ENCODE data around the gene C6orf136. TPM values are rescaled to one million over a fixed set of nuclear protein-coding genes. Genes with fewer than 3 reads are reported as not detected.

The C6orf136 gene
- total and polyA plus RNA-seq, 9 of the 15 experiments (the other 6 are each of a cell fraction or from before 2014, with no cell fraction given), result 14.1 to 63.1 (median 18.4) TPM

DNA sequence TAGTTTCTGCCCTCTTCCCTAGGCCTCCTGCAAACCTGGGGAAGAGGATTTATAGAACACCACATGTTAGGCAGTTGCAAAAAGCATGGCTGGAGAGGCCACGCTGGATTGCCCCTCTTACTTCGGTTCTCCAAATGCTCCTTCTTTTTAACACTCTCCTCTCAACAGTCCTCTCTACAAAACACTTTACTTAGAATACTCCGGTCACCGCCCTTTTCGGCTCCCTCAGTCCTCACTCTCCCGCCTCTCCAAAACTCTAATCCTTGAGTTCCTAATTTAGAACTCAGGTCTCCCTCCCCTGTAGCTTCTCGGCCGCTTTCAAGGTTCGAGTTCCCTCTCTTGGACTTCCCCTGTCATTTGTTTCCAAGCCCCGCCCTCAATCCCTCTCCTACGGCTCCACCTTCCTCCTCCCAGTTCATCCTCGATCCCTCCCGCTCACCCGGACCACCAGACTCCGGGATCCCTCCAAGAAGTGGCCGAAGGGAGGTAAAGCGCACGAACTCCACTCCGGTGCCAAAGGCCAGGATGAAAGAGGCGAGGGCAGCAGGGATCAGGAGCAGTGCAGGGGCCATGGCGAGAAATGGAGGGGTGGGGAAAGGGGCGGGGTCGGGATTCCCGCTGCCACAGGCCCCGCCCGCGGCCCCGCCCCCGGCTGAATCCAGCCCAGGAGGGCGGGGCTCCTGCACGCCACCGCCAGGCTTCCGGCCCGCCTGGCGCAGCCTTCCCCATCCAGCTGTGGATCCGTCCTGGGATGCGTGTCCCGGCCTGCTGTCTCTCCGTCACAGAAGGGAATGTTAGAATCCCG is 43.7 kb downstream of the C6orf136 start, which contains the start of gene NRM:
NRM (minus strand) TSS at position 582 of the 805 bp plus-strand sequence; CDS start at position 572, 10 bp downstream.
- Histone ChIP-seq H3K4me2 (ENCODE audit: insufficient read depth, low read length) (peak within 1 kb of the TSS; percentile 95), H3K27ac (ENCODE audit: extremely low read depth, low read depth, low read length) (peak within 1 kb of the TSS; percentile 66), H3K9me3 (replicated peaks; ENCODE audit: control insufficient read depth, insufficient read depth, low read depth, low read length) (no peaks in the 10 kb centered on the region), H2AFZ (ENCODE audit: low read depth, low read length) (peak within 1 kb of the TSS; percentile 99), H3K36me3 (ENCODE audit: control insufficient read depth, insufficient read depth, low read length) (peaks cover 8% of the 10 kb centered on the region; the same call in 2 of the 3 replicates), H3K4me3 (peak within 1 kb of the TSS; percentile 71), H3K27me3 (ENCODE audit: control insufficient read depth in 2 of 2, insufficient read depth in 2 of 2, low read length in 2 of 2) (no peaks in the 10 kb centered on the region), H3K4me1 (replicated peaks in 1 of 2; ENCODE audit: control insufficient read depth in 2 of 2, insufficient read depth in 2 of 2, low read length in 2 of 2) (peaks cover 33 to 54% of the 10 kb centered on the region in 2 experiments), H3K79me2 (ENCODE audit: control insufficient read depth, insufficient read depth, low read length) (peaks cover 44% of the 10 kb centered on the region), H3K9ac (ENCODE audit: insufficient read depth in 1 of 2, low read depth in 2 of 2, low read length in 2 of 2) (peak within 1 kb of the TSS; percentile 74 to 92), H4K20me1 (replicated peaks; ENCODE audit: control insufficient read depth, insufficient read depth, low read length) (no peaks in the 10 kb centered on the region), H3K9me1 (ENCODE audit: control insufficient read depth, insufficient read depth, low read length) (no peaks in the 10 kb centered on the region)
- DNase-seq (ENCODE audit: extremely low read depth in 1 of 4, low spot score in 3 of 4) (peak; percentile 93 to 95 (median 94)), FAIRE-seq (peak; percentile 86), ATAC-seq (peak; percentile 68)
- under 1% methylated on average over 29 of the region's 40 CpGs for WGBS (ENCODE audit: insufficient coverage, low coverage, missing lambda C conversion rate)
- intact Hi-C loops (cut with micrococcal nuclease) (no loop called here), in situ Hi-C loops (cut with MboI) (no loop called here)
- POLR2A ChIA-PET, result interaction anchor here (0.6 to 23.5 kb wide), 8 partner anchors 9 to 151 kb away, joined by 3 to 524 read pairs (median 3); partner anchors contain the start of genes MDC1, MRPS18B and TUBB
- BruUV-seq (replicated peaks), result TSS peak; percentile 78
- CTCF ChIA-PET (ENCODE audit: low intra/inter-chr PET ratio), result no interaction called here
- TF ChIP-seq MYBL2 (IDR thresholded peaks at IDR 0.05; ENCODE audit: low read depth), result no peak
- TF ChIP-seq MYBL2 (CRISPR knock-in tag; IDR thresholded peaks at IDR 0.05; ENCODE audit: borderline replicate concordance), result no peak
- no peak for TF ChIP-seq ZNF212 (CRISPR knock-in tag; IDR thresholded peaks at IDR 0.05)
- no peak for TF ChIP-seq TRIM28 (IDR thresholded peaks at IDR 0.05)
- TF ChIP-seq, protein P1, sequence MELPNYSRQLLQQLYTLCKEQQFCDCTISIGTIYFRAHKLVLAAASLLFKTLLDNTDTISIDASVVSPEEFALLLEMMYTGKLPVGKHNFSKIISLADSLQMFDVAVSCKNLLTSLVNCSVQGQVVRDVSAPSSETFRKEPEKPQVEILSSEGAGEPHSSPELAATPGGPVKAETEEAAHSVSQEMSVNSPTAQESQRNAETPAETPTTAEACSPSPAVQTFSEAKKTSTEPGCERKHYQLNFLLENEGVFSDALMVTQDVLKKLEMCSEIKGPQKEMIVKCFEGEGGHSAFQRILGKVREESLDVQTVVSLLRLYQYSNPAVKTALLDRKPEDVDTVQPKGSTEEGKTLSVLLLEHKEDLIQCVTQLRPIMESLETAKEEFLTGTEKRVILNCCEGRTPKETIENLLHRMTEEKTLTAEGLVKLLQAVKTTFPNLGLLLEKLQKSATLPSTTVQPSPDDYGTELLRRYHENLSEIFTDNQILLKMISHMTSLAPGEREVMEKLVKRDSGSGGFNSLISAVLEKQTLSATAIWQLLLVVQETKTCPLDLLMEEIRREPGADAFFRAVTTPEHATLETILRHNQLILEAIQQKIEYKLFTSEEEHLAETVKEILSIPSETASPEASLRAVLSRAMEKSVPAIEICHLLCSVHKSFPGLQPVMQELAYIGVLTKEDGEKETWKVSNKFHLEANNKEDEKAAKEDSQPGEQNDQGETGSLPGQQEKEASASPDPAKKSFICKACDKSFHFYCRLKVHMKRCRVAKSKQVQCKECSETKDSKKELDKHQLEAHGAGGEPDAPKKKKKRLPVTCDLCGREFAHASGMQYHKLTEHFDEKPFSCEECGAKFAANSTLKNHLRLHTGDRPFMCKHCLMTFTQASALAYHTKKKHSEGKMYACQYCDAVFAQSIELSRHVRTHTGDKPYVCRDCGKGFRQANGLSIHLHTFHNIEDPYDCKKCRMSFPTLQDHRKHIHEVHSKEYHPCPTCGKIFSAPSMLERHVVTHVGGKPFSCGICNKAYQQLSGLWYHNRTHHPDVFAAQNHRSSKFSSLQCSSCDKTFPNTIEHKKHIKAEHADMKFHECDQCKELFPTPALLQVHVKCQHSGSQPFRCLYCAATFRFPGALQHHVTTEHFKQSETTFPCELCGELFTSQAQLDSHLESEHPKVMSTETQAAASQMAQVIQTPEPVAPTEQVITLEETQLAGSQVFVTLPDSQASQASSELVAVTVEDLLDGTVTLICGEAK (IDR thresholded peaks at IDR 0.05), result peak; percentile 76
- TF ChIP-seq, protein P1 (CRISPR knock-in tag; IDR thresholded peaks at IDR 0.05), result no peak
- no peak for TF ChIP-seq TCF3 (CRISPR knock-in tag; IDR thresholded peaks at IDR 0.05)

Data from K562 (cell line).